Erythroblast (primary cell): Measurements from ENCODE around the gene TENT5C.

ENCODE experiments used
- GATA1 ChIP-seq: IDR thresholded peaks from 2 replicates; pipeline ENCODE4 v1.6.1; 2011; ENCODE audit warnings: low read depth, mild to moderate bottlenecking, control low read depth, low read length, moderate library complexity
- POLR2A ChIP-seq: IDR thresholded peaks from 2 replicates; pipeline ENCODE4 v1.6.1; 2011; ENCODE audit warnings: mild to moderate bottlenecking, low read length

DNA sequence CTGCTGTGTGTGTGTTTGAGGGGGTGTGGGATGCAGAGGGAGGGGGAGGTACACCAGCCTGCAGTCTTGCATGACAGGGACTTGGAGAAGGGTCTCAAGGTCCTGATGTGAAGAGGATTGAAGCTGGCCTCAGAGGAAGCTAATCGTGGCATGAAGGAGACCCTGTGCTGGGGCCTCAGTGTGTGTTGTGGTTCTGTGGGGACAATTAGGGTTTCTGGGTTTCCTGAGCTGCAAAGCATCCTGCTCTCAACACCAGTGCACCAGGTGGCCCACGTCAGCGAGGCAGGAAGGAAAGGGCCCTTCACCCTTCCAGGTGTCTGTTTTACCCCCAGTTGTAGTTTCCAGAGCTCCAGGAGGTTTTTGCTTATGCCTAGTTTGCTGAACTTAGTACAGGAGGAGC lies 52.8 kb downstream of the TENT5C start:
- TF ChIP-seq POLR2A (no peak), GATA1 (no peak)
